CD4-positive, alpha-beta T cell (primary cell): ENCODE measurements around the gene ANKHD1. TPM values are rescaled to one million over a fixed set of nuclear protein-coding genes. Genes with fewer than 3 reads are reported as not detected.
"Not testable (repeated sequence)": the region's sequence is repeated elsewhere in the genome, so short reads cannot be mapped to it uniquely, and the experiment has no call there.

Source experiments
- ATAC-seq: fragments of 200-7000 bp; cut with Tn5 transposase; one replicate; pipeline ENCODE4 v1.10.0; 2022; ENCODE audit warnings: mild to moderate bottlenecking; ENCODE audit not compliant: poor library complexity
- CTCF ChIA-PET: fragments of 350-600 bp; sonication (Branson Sonifier 250); formaldehyde crosslinking; loops from one replicate; lab custom pipeline; 2021; ENCODE audit warnings: antibody characterized with exemption, inconsistent platforms; lab: Charles Lee
- POLR2A ChIA-PET: fragments of 350-600 bp; sonication (Branson Sonifier 250); formaldehyde crosslinking; loops from one replicate; lab custom pipeline; 2021; ENCODE audit warnings: antibody characterized with exemption, inconsistent platforms; lab: Charles Lee
- DNase-seq, 14 experiments: peaks; one replicate each; pipeline ENCODE4 v3.0.0-alpha.2; 2013 to 2020; ENCODE audit warnings: mixed read lengths in 2 of 14
- H3K27ac ChIP-seq, 2 donors: one replicate each; pipeline versions ENCODE4 v1.5.1 to v1.7.0; 2013; ENCODE audit warnings: low read length in 2 of 2, low read depth in 1 of 2, mild to moderate bottlenecking in 1 of 2
- H3K27me3 ChIP-seq, 2 experiments: 1 replicate in 1 of 2; 2 replicates in 1 of 2; pipeline versions ENCODE4 v1.6.1 to v1.7.0; 2013; ENCODE audit warnings: low read length in 2 of 2, control low read depth in 1 of 2, mild to moderate bottlenecking in 1 of 2, moderate library complexity in 1 of 2; ENCODE audit not compliant: insufficient read depth in 2 of 2, control insufficient read depth in 1 of 2
- H3K36me3 ChIP-seq: one replicate; pipeline ENCODE4 v1.6.1; 2013; ENCODE audit warnings: low read length, control low read depth; ENCODE audit not compliant: insufficient read depth
- H3K4me1 ChIP-seq: one replicate; pipeline ENCODE4 v1.6.1; 2013; ENCODE audit warnings: low read length, control low read depth; ENCODE audit not compliant: insufficient read depth
- H3K4me3 ChIP-seq: one replicate; pipeline ENCODE4 v1.5.1; 2013; ENCODE audit warnings: mild to moderate bottlenecking, low read length, moderate library complexity
- H3K9me3 ChIP-seq, 2 experiments: 1 replicate in 1 of 2; 2 replicates in 1 of 2; pipeline versions ENCODE4 v1.6.1 to v1.7.0; 2013; ENCODE audit warnings: low read length in 2 of 2, mild to moderate bottlenecking in 2 of 2, control low read depth in 1 of 2, moderate library complexity in 1 of 2; ENCODE audit not compliant: control insufficient read depth in 1 of 2, insufficient read depth in 1 of 2
- H3K27ac Mint-ChIP-seq: one replicate; pipeline ENCODE4 v1.8.0; 2020; ENCODE audit warnings: mixed read lengths
- H3K27me3 Mint-ChIP-seq: one replicate; pipeline ENCODE4 v1.8.0; 2021; ENCODE audit warnings: mixed read lengths
- H3K36me3 Mint-ChIP-seq: one replicate; pipeline ENCODE4 v1.8.0; 2021; ENCODE audit warnings: low read depth, mixed read lengths
- H3K4me1 Mint-ChIP-seq: one replicate; pipeline ENCODE4 v1.8.0; 2021; ENCODE audit warnings: low read depth, mixed read lengths
- H3K4me3 Mint-ChIP-seq: one replicate; pipeline ENCODE4 v1.8.0; 2020; ENCODE audit warnings: mild to moderate bottlenecking, mixed read lengths
- H3K9me3 Mint-ChIP-seq: one replicate; pipeline ENCODE4 v1.8.0; 2020; ENCODE audit warnings: mixed read lengths
- CTCF ChIP-seq: fragments of 200-600 bp; IDR thresholded peaks from one replicate; pipeline ENCODE4 v1.8.0; 2022; ENCODE audit warnings: antibody characterized with exemption, mild to moderate bottlenecking
- intact Hi-C, 2 experiments: fragments of 100-400 bp; cut with DNase I in 1 of 2; cut with micrococcal nuclease in 1 of 2; formaldehyde crosslinking; loops; one replicate each; pipeline versions ENCODE4 v1.15.1 to v1.9.0; 2023 to 2025; cut with DNase I, micrococcal nuclease
- total RNA-seq, 174 experiments: library from RNA in 2 of 174; stranded (reverse) in 2 of 174; gene quantifications; one replicate each; pipeline ENCODE4 v1.2.3 and lab custom pipeline; 2021 to 2026

Gene ANKHD1
- total RNA-seq, 2 experiments from 2014 or later: 202 to 212 TPM

- Histone ChIP-seq H3K4me3 (no peak overlapping the region), H3K36me3 (peaks cover 9% of the 10 kb centered on the region), H3K27ac (no peak overlapping the region), H3K9me3 (no peaks in the 10 kb centered on the region), H3K27me3 (no peaks in the 10 kb centered on the region), H3K4me1 (peaks cover 15% of the 10 kb centered on the region)
- H3K4me3 Mint-ChIP-seq: no peak overlapping the region
- H3K27me3 Mint-ChIP-seq: no peaks in the 10 kb centered on the region
- peaks cover 14% of the 10 kb centered on the region for H3K36me3 Mint-ChIP-seq
- CTCF ChIA-PET: no interaction called here
- POLR2A ChIA-PET: interaction anchor here (0.5 kb wide), 1 partner anchor 88 kb away, joined by 3 read pairs; no protein-coding TSS in a partner anchor
- no peak overlapping the region for H3K27ac Mint-ChIP-seq
- ATAC-seq (no peak), DNase-seq (no peak)
- intact Hi-C loops: no loop called here
- no peak for TF ChIP-seq CTCF
- peaks cover 18% of the 10 kb centered on the region for H3K4me1 Mint-ChIP-seq
- H3K9me3 Mint-ChIP-seq: no peaks in the 10 kb centered on the region
Measured at GRCh38 chr5:140574165-140574564, 172.5 kb downstream of the ANKHD1 start.

- TF ChIP-seq CTCF: no peak
- no peaks in the 10 kb centered on the region for H3K27me3 ChIP-seq
- ATAC-seq (no peak), DNase-seq (peak in 2 of 14 experiments; percentile 38 to 51)
- Mint-ChIP-seq H3K27me3 (no peaks in the 10 kb centered on the region), H3K9me3 (no peaks in the 10 kb centered on the region), H3K36me3 (peaks cover 9% of the 10 kb centered on the region), H3K27ac (no peak overlapping the region), H3K4me1 (peaks cover 7% of the 10 kb centered on the region), H3K4me3 (no peak overlapping the region)
- CTCF ChIA-PET: no interaction called here
- H3K9me3 ChIP-seq: no peaks in the 10 kb centered on the region
- H3K4me1 ChIP-seq: peaks cover 5% of the 10 kb centered on the region
- H3K4me3 ChIP-seq: no peak overlapping the region
- intact Hi-C loops: no loop called here
- POLR2A ChIA-PET: interaction anchor here (1.0 kb wide), 1 partner anchor 27 kb away, joined by 5 read pairs; no protein-coding TSS in a partner anchor
- H3K27ac ChIP-seq: no peak overlapping the region
- H3K36me3 ChIP-seq: peaks cover 5% of the 10 kb centered on the region
Measured at GRCh38 chr5:140575309-140575708, 173.7 kb downstream of the ANKHD1 start.

GRCh38 chr5:140576776-140577201, 175.2 kb downstream of the ANKHD1 start:
- H3K4me3 Mint-ChIP-seq: no peak overlapping the region
- no peaks in the 10 kb centered on the region for H3K36me3 Mint-ChIP-seq
- Histone ChIP-seq H3K4me1 (peaks cover 5% of the 10 kb centered on the region), H3K9me3 (no peaks in the 10 kb centered on the region), H3K27me3 (no peaks in the 10 kb centered on the region), H3K4me3 (no peak overlapping the region), H3K36me3 (no peaks in the 10 kb centered on the region), H3K27ac (no peak overlapping the region)
- POLR2A ChIA-PET: interaction anchor here (0.7 to 1.4 kb wide), 5 partner anchors 13 to 139 kb away, joined by 3 to 4 read pairs (median 3); partner anchors contain the start of genes APBB3, CD14, IK and NDUFA2
- CTCF ChIA-PET: no interaction called here
- H3K9me3 Mint-ChIP-seq: no peaks in the 10 kb centered on the region
- peak; percentile 75 for ATAC-seq
- no peak for TF ChIP-seq CTCF
- no peak for DNase-seq
- no peaks in the 10 kb centered on the region for H3K4me1 Mint-ChIP-seq
- H3K27ac Mint-ChIP-seq: no peak overlapping the region
- intact Hi-C loops: no loop called here
- no peaks in the 10 kb centered on the region for H3K27me3 Mint-ChIP-seq

- H3K36me3 ChIP-seq, H3K9me3 ChIP-seq, DNase-seq, H3K27ac Mint-ChIP-seq, CTCF ChIA-PET, H3K27ac ChIP-seq, intact Hi-C loops, H3K4me1 Mint-ChIP-seq, H3K4me3 ChIP-seq, H3K9me3 Mint-ChIP-seq, ATAC-seq, H3K4me1 ChIP-seq, POLR2A ChIA-PET, H3K4me3 Mint-ChIP-seq, H3K36me3 Mint-ChIP-seq, H3K27me3 ChIP-seq, H3K27me3 Mint-ChIP-seq: not testable (repeated sequence)
Measured at GRCh38 chr5:140579188-140579747, 177.6 kb downstream of the ANKHD1 start.
